Umbilical cord (tissue), 2 donors: ENCODE measurements around the gene LDLRAP1. TPM values are rescaled to one million over a fixed set of nuclear protein-coding genes. Genes with fewer than 3 reads are reported as not detected.
"Not testable (repeated sequence)": the region's sequence is repeated elsewhere in the genome, so short reads cannot be mapped to it uniquely, and the experiment has no call there.

Experiments used
- DNase-seq: peaks from one replicate; pipeline ENCODE4 v3.0.0-alpha.2; 2015; ENCODE audit warnings: low spot score
- total RNA-seq: library from RNA; depleted of rRNA; stranded (reverse); fragments of >200 nt; gene quantifications from one replicate; pipeline ENCODE4 v1.2.3, GENCODE V29; 2014; ENCODE audit warnings: low replicate concordance; ENCODE audit not compliant: insufficient read depth

The LDLRAP1 gene
- total RNA-seq, 1 donor from 2014 or later: 20.9 TPM

DNA sequence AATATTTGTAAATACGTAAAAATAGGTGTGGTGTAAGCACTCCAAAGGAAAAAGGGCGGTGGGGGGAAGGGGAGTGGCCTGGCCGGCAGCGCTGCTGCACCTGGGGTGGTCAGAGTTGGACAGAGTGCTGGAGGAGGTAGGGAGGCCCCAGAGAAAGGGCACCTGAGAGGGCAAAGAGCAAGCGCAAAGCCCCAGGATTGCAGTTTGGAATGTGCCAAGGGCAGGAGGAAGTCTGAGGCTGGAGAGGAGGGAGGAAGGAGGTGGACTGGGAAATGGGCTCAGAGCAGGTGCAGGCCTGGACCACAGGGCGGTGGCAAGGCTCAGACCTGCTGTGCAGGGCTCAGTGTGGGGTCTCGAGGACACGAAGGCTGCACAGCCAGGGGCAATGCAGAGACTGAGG lies 30.6 kb downstream of the LDLRAP1 start:
- DNase-seq: no peak

DNA sequence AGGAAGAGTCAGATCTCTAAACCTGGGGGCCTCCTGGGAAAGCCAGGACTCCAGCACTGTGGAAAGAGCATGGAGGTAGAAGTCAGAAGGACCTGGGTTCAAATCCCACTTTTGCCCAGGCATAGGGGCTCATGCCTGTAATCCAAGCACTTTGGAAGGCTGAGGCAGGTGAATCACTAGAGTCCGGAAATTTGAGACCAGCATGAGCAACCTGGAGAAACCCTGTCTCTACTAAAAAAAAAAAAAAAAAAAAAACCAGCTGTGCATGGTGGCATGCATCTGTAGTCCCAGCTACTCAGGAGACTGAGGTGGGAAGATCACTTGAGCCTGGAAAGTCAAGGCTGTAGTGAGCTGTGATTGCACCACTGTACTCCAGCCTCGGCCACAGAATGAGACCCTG lies 31.8 kb downstream of the LDLRAP1 start:
- no peak for DNase-seq

DNA sequence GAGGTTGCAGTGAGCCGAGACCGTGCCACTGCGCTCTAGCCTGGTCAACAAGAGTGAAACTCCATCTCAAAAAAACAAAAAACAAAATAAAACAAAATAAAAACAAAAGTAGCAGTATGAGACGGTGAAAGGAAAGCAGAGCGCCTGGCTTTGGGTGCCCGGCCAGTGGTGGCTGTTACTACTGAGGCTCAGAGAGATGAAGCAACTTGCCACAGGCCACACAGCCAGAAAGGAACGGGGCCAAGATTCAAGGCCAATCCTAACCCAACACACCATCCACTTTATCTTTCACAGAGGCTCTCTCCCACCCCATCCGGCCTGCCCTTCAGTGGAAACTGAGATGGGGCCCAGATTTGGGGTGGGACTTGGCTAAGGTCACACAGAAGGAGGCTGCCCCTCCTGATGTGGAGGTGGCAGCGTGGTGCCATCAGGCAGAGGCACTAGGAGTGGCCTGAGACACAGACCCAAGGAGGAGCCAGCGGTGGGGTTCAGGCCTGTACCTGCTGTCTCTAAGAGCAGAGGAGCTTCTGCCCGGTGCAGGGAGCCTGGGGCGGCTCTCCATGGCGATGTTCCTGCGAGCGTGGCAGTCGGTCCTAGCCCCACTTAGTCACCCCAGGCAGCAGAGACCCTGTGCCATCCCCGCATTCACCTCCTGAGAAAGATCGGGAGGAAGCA lies 33.2 kb downstream of the LDLRAP1 start:
- DNase-seq: no peak

DNA sequence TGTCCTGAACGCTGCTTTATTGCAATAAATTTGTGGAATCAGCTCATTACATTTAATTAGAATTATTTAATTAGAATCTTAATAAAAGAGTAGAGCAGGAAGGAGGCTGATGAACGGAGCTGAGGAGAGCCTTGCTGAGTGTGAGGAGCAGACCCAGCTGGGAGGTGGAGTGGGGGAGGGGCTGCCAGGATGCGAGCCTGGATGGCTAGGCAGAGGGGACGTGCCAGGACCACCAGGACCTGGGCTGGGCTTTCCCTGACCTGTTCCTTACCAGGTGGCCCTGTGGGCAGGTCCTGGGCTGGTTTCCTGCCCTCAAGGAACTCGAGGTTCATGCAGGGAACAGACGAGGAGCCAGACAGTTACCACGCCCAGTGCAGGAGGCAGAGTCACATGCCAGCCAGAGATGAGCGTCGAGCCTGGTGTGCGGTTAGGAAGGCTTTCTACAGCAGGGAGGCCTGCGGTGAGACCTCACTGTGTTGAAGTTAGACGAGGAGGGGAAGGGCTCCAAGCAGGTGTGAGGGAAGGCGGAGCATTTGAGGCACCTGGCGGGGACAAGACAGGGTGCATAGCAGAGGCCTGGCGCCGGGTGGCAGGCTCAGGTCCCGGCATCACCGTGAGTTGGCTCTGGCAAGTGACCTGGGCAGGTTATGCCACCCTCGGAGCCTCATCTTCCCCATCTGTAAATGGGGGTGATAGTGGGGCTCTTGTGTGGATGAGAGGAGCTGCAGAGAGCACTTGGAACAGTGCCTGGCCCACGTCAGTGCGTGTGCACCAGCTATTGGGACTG lies 33.9 kb downstream of the LDLRAP1 start:
- DNase-seq: no peak

DNA sequence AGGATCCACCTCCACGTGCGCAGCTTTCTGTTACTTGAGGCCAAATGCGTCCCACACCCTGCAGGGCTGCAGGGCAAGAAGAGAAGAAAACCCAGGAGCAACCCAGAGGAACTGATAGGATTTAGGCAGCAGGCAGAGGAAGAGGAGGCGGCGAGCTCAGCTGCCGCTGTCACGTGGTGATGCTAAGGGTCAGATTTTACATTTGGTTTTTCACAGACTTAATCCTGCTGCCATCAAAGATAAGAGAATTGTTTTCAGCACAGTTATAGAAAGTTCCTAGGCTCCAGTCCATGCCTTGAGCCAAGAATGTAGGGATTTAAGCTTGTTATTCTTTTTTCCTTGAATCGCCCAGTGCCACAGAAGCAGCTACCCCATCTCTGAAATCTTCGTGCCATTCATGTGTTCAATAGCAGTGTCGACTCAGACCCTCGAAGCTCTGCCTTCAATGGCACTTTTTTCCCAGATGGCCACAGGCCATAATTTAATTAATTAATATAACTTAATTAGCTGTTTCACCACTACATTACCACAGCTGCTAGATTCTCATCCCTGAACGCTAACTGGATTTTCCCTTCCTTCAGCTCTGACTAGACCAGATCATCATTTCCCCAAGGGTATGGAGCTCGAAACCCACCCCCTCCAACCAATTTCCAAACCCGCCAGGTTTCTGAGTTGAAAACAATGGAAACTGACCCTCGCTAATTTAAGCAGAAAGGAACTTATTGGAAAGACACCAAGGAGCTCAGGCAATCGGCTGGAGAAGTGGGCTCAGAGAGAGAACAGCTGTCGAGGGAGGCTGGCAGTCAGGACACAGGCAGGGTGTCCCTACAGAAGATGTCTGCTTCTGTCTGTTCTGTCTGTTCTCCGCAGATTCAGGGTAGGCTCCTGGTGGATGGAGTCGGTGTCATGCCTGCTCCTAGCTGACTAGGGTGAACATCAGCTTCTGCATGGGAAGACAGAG lies 36.2 kb downstream of the LDLRAP1 start:
- DNase-seq: peak; percentile 59

DNA sequence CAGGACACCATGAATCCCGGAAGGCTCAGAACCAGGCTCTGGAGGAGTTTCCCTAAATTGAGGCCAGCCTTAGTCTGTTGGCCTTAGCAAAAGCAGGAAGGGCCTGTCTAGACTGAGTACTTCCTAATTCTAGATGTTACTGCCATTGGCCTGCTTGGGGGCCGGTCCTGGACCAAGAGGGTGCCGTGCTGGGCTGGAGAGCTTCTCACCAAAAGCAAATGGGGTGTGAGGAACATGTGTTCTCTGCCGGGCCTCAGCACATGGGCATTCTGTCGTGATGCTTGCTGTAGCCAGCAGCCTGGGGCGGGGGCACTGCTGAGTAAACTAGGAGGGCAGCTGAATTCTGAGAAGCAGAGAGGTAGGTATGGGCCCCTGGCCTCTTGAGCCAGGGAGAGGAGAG lies 37.5 kb downstream of the LDLRAP1 start:
- no peak for DNase-seq

DNA sequence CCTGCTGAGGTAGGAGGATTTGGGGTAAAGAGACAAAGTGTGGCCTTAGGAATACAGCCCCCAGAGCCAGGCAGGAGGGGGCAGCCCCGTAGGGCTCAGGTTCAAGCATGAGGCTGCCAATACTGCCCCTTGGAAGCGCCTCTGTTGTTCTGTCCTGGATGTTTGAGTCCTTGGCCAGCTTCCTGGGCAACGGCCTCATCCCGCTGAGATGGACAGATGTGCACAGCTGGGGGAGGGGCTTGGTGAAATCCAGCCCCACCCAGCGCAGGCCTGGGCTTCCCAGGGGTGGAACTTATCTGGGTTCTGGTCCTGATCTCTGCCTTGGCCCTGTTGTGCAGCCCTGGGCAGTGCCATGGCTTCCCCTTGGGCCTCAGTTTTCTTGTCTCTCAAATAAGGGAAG lies 38.4 kb downstream of the LDLRAP1 start:
- no peak for DNase-seq

DNA sequence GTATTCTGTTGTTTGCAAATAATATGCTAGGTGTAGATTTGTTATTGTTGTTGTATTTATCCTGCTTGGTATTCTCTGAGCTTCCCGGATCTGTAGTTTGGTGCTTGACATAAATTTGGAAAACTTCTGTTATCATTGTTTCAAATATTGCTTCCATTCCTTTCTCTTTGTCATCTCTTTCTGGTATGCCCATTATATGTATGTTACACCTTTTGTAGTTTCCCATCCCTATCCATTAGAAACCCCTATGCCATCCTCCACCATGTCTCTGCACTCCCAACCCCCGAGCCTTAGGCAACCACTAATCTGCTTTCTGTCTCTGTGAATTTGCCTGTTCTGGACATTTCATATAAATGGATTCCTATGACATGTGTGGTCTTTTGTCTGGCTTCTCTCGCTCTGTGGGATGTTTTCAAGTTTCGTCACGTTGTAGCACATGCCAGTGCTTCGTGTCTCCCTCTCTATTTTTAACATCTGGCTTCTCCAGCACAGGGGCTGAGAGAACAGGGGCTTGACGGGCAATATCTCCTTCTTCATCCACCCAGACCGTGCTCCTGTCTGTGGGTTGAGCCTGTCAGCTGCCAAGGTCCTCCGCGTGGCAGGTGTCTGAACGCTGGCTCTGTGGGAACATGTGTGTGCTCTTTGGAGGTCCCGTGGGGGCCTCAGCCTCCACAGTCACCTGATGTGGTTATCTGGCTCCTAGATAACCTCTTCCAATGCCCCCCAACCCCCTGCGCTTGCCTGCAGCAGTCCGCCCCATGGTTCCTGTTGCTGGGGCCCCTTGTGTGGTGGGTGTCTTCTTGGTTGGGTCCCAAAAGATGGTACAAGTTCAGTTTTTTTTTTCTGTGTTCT lies 40.3 kb downstream of the LDLRAP1 start:
- no peak for DNase-seq

DNA sequence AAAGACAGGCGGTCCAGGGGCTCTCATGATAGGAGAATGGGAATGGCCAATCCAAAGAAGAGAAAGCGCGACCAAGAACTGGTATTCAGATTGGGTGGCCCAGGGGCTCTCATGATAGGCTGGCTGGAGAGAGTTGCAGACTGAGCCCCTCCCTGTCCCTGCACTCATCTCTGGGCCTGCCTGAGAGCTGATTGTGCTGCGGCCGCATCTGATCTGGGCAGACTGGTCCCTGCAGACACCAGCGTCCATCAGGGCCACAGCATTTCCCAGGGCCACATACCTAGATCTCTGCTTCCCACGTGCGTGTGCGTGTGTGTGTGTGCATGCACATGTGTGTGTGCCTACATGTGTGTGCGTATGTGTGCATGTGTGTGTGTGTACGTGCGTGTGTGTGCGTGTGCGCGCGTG lies 42.8 kb downstream of the LDLRAP1 start:
- DNase-seq: no peak

DNA sequence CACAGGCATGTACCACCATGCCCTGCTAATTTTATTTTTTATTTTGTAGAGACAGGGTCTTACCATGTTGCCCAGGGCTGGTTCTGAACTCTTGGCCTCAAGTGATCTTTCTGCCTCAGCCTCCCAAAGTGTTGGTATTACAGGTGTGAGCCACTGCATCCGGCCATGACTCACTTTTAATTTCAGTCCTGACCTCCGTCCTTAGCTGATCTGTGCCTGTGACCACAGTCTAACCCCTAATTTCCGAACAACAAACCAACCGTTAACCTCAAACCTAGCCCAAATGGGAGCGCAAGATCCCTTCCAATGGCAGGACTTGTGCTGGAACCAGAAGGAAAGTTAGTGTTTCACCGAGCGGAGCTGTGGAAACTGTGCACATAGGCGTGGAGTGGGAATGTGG lies 43.9 kb downstream of the LDLRAP1 start:
- no peak for DNase-seq

DNA sequence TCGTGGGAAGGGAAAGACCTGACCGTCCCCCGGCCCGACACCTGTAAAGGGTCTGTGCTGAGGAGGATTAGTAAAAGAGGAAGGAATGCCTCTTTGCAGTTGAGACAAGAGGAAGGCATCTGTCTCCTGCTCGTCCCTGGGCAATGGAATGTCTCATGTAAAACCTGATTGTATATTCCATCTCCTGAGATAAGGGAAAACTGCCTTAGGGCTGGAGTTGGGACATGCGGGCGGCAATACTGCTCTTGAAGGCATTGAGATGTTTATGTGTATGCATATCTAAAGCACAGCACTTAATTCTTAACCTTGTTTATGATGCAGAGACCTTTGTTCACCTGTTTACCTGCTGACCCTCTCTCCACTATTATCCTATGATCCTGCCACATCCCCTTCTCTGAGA lies 44.8 kb downstream of the LDLRAP1 start:
- DNase-seq: not testable (repeated sequence)

DNA sequence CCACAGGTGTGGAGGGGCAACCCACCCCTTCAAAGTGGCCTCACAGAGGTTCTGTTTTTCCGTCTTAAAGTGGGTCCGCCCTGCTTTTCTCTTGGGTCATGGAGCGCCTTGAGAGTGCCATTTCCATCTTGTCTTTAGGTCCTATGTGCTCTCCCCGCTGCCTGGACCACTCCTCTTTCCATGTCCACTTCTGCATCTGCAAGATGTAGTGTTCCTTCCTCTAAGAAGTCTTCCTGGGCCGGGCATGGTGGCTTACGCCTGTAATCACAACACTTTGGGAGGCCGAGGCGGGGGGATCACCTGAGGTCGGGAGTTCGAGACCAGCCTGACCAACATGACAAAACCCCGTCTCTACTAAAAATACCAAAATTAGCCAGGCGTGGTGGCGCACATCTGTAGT lies 45.4 kb downstream of the LDLRAP1 start:
- not testable (repeated sequence) for DNase-seq

DNA sequence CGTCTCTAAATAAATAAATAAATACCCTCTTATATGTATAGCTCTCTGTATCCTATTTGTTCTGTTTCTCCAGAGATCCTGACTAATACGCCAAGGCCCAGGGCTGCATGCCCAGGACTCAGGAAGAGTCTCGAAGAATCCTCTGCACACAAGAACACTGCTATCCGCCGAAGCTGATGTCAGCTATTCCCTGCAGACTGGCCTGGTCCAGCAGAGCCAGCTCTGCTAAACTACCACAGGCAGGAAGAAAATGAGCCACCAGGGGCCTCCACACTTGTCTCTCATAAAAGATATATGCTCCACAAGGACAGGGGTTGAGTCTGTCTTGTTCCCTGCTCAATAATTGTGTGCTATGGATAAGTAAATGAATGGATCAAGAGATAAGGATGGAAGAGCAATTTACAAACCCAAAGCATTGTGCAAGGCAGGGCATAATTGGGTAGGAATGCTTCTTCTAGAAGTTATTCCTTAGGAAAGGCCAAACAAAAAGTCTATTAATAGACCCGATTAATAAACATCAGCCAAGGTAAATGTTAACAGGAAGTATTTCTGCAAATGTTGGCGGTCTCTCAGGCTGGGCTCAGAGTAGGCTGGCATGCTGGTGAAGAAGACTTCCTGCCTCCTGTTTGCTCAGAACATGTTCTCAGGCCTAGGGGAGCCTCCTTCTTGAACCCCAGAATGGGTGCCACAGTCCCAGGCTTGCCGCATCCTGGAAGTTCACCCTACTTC lies 46.9 kb downstream of the LDLRAP1 start:
- peak; percentile 48 for DNase-seq

DNA sequence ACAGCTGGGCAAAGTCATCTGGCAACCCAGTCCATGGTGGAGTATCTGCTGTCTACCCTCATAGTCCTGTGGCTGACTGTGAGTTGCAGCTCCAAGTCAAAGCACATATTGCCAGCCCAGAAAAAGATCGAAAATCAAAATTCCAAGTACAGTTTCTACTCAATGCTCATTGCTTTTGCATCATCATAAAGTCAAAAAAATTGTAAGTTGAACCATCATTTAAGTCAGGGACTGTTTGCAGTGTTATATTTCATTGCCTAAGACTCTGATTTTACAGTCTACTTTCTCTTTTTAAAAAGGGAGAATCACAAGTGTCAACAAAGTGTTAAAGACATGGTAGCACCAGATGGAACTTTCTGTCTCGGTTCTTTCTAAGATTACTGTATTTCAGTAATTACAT lies 50.5 kb downstream of the LDLRAP1 start:
- no peak for DNase-seq

DNA sequence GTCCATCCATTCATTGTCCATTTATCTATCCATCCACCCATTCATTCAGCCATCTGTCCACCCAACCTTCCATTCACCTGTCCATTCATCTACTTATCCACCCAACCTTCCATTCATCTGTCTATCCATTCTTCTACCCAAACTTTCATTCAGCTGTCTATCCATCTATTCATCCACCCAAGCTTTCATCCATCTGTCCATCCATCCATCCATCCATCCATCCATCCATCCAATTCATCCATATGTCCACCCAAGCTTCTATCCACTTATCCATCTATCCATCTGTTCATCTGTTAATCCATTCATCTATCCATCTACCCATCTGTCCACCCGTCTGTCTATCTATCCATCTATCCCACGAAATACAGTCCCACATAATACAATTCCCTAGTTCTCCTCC lies 51.6 kb downstream of the LDLRAP1 start:
- DNase-seq: no peak

DNA sequence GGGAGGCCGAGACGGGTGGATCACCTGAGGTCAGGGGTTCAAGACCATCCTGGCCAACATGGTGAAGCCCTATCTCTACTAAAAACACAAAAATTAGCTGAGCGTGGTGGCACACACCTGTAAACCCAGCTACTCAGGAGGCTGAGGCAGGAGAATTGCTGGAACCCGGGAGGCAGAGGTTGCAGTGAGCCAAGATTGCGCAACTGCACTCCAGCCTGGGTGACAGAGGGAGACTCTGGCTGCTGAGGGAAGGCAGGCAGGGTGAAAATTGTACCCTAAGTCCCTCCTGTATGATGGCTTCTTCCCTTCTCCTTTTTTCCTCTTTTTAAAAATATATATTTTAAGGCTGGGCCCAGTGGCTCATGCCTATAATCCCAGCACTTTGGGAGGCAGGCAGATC lies 53.2 kb downstream of the LDLRAP1 start:
- not testable (repeated sequence) for DNase-seq

DNA sequence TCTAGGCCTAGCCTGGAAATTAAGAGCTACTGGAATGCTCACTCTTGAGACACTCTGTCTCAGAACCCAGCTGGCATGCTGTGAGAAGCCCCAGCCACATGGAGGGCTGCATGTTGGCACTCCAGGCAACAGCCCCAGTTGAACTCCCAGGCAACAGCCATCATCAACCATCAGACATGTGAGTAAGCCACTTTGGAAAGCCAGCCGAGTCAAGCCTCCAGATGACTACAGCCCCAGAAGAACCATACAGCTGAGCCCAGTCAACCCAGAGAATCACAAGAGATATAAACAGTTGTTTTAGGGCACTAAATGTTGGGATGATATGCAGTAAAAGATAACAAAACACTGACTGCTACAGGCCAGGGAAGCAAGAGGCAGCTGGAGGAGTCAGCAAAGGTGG lies 55.5 kb downstream of the LDLRAP1 start:
- DNase-seq: no peak

DNA sequence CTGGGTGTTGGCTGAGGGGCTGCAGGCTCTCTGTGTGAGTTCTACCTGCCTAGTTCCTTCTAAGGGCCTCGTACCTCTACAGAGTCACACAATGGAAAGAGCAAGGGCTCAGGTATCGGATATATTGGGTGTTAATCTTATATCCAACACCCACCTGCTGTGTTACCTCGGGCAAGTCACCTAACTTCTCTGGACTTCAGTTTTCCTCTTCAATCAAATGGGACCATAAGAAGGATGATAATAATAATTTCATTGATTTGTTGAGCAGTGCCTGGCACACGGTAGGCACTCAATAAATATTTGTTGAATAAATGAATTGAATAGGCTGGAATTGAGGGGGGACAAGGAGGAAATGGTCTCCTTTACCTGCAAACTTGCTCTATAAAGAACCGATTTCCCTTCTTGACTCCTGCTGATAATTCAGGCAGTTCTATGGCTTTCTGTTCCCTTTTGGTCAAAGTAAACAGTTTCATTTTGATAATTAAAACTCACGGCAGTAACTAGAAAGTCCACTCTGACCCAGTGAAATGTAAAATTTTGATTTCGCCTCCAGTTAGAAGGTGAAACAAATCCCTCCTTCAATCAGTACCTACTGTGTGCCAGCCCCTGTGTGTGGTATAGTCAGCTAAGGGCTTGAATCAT lies 56.7 kb downstream of the LDLRAP1 start:
- DNase-seq: no peak

DNA sequence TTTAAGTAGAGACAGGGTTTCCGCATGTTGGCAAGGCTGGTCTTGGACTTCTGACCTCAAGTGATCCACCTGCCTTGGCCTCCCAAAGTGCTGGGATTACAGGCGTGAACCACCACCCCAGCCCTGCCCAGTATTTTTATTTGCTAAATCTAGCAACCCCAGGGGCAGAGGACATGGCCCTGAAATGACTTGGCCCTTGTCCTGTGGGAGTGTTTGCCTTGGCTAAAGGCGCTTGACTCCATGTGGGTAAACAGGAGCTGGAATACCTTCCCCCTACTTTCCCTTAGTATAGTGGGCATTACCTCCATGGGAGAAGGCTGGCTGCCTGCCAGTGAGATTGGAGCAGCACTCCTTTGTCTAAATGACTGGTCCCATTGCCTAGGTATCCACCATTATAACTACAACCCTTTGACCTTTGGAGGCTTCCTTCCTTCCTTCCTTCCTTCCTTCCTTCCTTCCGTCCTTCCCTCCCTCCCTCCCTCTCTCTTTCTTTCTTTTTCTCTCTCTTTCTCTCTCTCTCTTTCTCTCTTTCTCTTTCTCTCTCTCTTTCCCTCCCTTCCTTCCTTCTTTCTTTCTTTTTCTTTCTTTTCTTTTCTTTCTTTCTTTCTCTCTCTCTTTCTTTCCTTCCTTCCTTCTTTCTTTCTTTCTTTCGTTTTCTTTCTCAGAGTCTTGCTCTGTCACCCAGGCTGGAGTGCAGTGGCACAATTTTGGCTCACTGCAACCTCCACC lies 57.7 kb downstream of the LDLRAP1 start:
- DNase-seq: not testable (repeated sequence)
